Fibroblast of lung (primary cell): ENCODE measurements around the gene MROH8.

ENCODE experiments used
- CTCF ChIP-seq, 2 donors: IDR thresholded peaks in 1 of 2; conservative IDR thresholded peaks in 1 of 2; 1 replicate in 1 of 2; 2 replicates in 1 of 2; pipeline ENCODE4 v1.5.1; 2011 to 2012; ENCODE audit warnings: low read length in 2 of 2, control low read depth in 1 of 2, inconsistent platforms in 1 of 2, low read depth in 1 of 2, mild to moderate bottlenecking in 1 of 2
- EZH2 ChIP-seq: IDR thresholded peaks from 2 replicates; pipeline ENCODE4 v1.5.1; 2012; ENCODE audit warnings: low read length, control low read depth, mild to moderate bottlenecking; ENCODE audit errors: missing control alignments

GRCh38 chr20:37228656-37229055 is 49.3 kb upstream of the MROH8 start:
- TF ChIP-seq CTCF (conservative IDR thresholded peaks at IDR 0.05 in 1 of 2, IDR thresholded peaks at IDR 0.05 in 1 of 2; ENCODE audit: low read depth in 1 of 2, low read length in 2 of 2) (no peak), EZH2 (no peak)
